ENCODE data around the gene SHBG.

GRCh38 chr17:7610641-7611040, 19.3 kb upstream of the SHBG start:
- TF ChIP-seq CTCF (conservative IDR thresholded peaks at IDR 0.05; ENCODE audit: low read depth, low read length), result no peak
- TF ChIP-seq EZH2 (IDR thresholded peaks at IDR 0.05; ENCODE audit: borderline replicate concordance, low read depth, low read length, poor library complexity, severe bottlenecking), result no peak

All from A673 (cell line).